Gastroesophageal sphincter (tissue), 3 donors: Measurements from ENCODE around the gene MRRF.

ENCODE experiments used
- EP300 ChIP-seq: sonication (generic); formaldehyde crosslinking; IDR thresholded peaks from one replicate; pipeline ENCODE4 v1.6.1; 2017; ENCODE audit warnings: antibody characterized with exemption, mild to moderate bottlenecking
- POLR2AphosphoS5 ChIP-seq: sonication (generic); formaldehyde crosslinking; IDR thresholded peaks from one replicate; pipeline ENCODE4 v1.6.1; 2017; ENCODE audit warnings: antibody characterized with exemption
- TF ChIP-seq, protein P1 (sequence below), 4 experiments: fragments of 200-600 bp in 2 of 4; fragments of 450-650 bp in 2 of 4; sonication (generic) in 1 of 4; IDR thresholded peaks; one replicate each; pipeline ENCODE4 v1.5.1; 2017 to 2019; ENCODE audit warnings: antibody characterized with exemption in 4 of 4, mild to moderate bottlenecking in 2 of 4, moderate library complexity in 2 of 4

DNA sequence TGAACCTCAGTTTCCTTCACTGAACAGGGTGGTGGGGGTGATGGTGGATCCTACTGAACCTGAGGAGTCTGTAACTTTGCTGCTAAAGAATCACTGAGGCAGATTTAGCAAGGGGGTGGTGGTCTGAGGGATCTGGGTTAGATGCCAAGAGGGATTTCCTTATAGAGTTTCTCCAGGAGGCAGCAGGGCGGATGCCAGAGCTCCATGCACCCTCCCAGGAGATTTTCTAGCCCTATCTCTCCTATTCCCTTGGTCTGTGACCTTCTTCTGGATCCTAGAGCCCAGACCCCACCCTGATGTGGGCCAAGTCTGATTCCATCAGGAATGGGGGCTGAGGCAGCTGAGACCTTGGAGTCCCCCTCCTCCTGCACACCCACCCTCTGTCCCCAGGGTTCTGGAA is 112.1 kb downstream of the MRRF start:
- TF ChIP-seq EP300 = no peak
- TF ChIP-seq, protein P1, sequence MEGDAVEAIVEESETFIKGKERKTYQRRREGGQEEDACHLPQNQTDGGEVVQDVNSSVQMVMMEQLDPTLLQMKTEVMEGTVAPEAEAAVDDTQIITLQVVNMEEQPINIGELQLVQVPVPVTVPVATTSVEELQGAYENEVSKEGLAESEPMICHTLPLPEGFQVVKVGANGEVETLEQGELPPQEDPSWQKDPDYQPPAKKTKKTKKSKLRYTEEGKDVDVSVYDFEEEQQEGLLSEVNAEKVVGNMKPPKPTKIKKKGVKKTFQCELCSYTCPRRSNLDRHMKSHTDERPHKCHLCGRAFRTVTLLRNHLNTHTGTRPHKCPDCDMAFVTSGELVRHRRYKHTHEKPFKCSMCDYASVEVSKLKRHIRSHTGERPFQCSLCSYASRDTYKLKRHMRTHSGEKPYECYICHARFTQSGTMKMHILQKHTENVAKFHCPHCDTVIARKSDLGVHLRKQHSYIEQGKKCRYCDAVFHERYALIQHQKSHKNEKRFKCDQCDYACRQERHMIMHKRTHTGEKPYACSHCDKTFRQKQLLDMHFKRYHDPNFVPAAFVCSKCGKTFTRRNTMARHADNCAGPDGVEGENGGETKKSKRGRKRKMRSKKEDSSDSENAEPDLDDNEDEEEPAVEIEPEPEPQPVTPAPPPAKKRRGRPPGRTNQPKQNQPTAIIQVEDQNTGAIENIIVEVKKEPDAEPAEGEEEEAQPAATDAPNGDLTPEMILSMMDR (IDR thresholded peaks at IDR 0.05) = no peak
- no peak for TF ChIP-seq POLR2AphosphoS5
